ENCODE data around the gene CDC42EP1.
"Not testable (repeated sequence)": the region's sequence is repeated elsewhere in the genome, so short reads cannot be mapped to it uniquely, and the experiment has no call there.

Gene CDC42EP1

GRCh38 chr22:37588546-37589215, 28.4 kb downstream of the CDC42EP1 start:
- no peak for DNase-seq

DNA sequence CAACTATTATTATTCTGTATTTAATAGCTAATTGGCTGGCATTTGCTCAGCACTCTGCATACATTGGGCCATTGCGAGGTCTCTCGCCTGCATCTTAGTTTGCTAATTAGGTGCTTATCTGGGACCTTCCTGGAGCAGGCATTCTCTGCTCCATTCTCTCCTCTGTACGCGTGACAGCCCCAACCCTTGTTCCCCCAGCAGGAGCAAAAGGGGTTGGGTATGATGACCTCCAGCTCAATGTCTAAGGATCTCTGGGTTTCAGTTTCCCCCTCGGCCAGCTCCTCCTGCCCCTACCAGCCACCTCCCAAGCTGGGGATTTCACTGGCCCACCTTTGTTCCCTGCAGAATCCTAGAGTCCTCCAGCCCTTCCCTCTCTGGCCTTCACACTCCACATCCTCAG, 29.4 kb downstream of the CDC42EP1 start:
- DNase-seq, result no peak

DNA sequence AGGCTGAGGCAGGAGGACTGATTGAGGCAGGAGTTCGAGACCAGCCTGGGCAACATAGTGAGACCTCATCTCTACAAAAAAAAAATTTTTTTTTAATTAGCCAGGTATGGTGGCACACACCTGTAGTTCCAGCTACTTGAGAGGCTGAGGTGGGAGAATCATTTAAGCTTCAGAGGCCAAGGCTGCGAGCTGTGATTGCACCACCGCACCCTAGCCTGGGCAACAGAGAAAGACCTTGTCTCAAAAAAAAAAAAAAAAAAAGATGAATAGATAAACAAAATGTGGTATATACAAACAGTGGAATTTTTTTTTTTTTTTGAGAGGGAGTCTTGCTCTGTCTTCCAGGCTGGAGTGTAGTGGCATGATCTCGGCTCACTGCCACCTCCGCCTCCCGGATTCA, 30.8 kb downstream of the CDC42EP1 start:
- not testable (repeated sequence) for DNase-seq

DNA sequence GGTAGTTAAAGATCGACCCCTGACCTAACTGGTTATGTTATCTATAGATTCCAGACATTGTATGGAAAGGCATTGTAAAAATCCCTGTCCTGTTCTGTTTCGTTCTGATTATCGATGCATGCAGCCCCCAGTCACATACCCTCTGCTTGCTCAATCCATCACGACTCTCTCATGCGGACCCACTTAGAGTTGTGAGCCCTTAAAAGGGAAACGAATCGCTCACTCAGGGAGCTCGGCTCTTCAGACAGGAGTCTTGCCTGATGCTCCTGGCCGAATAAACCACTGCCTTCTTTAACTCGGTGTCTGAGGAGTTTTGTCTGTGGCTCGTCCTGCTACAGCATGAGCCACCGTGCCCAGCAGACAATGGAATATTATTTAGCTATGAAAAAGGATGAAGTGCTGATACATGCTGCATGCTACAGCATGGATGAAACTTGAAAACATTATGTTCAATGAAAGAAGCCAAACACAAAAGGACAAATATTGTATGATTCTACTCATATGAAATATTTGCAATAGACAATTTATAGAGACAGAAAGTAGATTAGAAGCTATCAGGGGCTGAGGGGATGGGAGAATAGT, 31.6 kb downstream of the CDC42EP1 start:
- no peak for DNase-seq

DNA sequence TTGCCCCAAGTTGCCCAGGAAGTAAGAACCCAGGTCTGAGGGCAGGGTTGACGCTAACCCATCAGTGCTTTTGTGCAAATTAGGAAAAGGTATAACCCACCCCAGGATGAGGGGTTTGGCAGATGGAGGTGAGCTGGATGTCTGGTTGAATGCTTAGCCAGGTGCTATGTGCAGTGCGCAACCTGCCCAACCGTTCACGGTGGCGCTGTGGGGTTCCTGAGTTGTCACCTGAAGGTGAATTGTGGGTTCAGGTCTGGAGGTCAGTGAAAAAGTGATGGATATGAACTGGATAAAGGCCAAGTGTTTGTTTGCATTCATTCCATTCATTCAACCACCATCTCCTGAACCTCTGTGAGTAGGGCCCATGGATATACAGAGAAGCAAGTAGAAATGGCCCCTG, 34.0 kb downstream of the CDC42EP1 start:
- DNase-seq, result no peak

GRCh38 chr22:37599153-37599552, 38.9 kb downstream of the CDC42EP1 start:
- DNase-seq, result no peak

DNA sequence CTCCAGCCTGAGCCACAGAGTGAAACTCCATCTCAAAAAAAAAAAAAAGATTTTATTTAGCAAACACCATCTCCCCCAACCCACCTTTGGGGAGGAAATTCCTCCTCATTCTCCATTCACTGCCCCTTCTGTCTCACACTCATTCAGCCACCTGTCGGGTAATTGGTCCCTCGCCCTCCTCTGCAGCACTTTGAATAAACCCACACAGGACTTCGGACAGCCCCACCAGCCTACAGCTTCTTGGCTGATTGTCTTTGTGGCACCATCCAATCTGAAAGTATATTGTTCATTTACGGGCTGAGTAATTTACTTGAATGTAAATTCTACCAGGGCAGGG, 40.9 kb downstream of the CDC42EP1 start:
- no peak for DNase-seq

GRCh38 chr22:37601540-37602442, 41.5 kb downstream of the CDC42EP1 start:
- DNase-seq, result no peak

DNA sequence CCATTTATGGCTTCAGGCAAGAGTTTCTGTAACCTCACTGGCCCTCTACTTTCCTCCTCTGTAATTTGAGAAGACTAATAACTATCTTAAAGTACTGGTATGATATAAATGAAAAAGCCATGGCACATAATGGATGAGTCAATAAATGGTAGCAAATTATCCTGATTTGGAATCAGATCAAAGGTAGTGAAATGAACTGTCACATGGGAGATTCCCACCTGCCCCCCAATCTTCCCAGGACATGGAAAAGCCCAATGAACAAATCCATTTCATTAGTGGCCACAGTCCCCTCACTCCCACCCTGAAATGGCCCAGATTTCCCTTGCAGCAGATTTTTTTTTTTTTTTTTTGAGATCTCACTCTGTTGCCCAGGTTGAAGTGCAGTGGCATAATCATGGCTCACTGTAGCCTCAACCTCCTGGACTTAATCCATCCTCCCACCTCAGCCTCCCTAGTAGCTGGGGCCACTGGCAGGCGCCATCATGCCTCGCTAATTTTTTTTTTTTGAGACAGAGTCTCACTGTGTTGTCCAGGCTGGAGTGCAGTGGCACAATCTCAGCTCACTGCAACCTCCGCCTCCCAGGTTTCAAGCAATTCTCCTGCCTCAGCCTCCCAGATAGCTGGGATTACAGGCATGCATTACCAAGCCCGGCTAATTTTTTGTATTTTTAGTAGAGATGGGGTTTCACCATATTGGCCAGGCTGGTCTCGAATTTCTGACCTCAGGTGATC, 42.4 kb downstream of the CDC42EP1 start:
- DNase-seq, result not testable (repeated sequence)

DNA sequence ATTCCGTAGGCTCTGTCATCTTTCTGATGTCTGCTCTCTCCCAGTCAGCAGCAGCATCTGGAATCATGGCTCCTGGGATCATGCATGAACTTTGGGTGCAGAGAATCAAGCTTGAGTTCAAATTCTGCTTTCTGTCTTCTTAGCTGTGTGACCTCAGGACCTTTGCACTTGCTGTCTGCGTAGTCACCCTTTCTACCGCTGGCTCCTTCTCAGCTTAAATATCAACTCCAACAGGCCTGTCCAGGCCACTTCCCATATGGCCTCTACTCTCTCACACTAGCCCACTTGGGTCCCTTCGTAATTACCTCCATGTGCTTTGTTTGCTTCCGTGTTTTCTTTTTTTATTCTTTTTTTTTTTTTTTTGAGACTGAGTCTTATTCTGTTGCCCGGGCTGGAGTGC, 43.8 kb downstream of the CDC42EP1 start:
- no peak for DNase-seq

GRCh38 chr22:37604875-37605274, 44.6 kb downstream of the CDC42EP1 start:
- peak; percentile 44 for DNase-seq

- peak; percentile 91 for DNase-seq
Measured at GRCh38 chr22:37607010-37607934, 47.0 kb downstream of the CDC42EP1 start.

DNA sequence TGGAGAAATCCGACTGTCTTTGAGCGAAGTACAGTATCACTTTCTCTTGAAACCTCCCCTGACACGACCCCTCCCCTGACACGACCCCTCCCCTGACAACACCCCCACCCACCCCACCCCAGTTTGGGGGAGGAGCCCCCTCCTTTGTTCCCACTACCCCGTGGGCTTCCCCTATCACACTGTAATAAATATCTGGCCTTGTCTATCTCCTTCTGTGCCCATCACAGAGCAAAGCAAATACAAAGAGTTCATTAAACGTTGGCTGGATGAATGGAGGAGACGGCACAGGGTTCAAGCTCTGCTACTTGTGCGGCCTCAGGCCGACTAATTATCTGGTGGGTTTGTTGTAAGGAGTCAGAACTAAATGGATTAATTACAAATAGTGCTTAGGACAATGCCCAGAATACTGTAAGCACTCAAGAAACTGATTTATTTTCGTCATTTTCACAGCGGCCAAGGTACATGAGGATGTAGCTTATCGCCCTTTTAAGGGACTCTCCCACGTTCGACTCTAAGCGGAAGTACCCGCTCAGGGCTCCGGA, 47.7 kb downstream of the CDC42EP1 start:
- no peak for DNase-seq

- DNase-seq, result peak; percentile 94
Measured at GRCh38 chr22:37608477-37609239, 48.4 kb downstream of the CDC42EP1 start, which contains the start of gene GGA1. Gene GGA1 (plus strand): TSS chr22:37608834. CDS start chr22:37608861, 27 bp downstream.

- no peak for DNase-seq
Measured at GRCh38 chr22:37609240-37610152, 49.2 kb downstream of the CDC42EP1 start.

- not testable (repeated sequence) for DNase-seq
Measured at GRCh38 chr22:37610153-37610475, 49.8 kb downstream of the CDC42EP1 start.

DNA sequence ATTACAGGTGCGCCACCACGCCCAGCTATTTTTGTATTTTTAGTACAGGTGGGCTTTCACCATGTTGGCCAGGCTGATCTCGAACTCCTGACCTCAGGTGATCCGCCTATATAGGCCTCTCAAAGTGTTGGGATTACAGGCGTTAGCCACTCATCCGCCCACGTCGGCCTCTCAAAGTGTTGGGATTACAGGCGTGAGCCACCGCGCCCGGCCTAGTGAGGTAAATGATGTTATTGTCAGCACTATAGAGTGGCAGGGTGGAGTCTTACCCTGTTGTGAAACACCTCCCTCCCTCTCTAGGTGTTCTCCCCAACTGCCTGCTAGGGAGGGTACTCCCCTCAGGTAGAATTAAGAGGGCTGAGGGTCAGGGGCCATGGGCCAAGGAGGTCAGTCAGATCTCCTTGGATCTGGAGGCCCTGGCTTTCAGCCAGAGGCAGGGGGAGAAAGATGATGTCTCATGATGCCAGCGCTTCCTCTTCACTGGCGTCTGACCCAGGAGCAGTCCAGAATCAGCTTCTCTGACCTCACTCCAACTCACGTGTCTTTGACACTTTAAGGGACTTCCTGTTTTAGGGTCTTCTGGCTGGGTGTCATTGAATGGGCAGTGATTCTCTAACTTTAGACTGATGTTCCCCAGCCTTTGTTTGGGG, 50.3 kb downstream of the CDC42EP1 start:
- DNase-seq, result no peak

GRCh38 chr22:37611207-37611606, 50.9 kb downstream of the CDC42EP1 start:
- no peak for DNase-seq

Data from effector CD4-positive, alpha-beta T cell (primary cell).